BLaER1 (cell line): Measurements from ENCODE around the gene SLC9A1.

Experiments
- H3K27ac ChIP-seq: shearing (Covaris generic); formaldehyde crosslinking; 2 replicates; pipeline ENCODE4 v1.8.1; 2022
- H3K27me3 ChIP-seq: shearing (Covaris generic); formaldehyde crosslinking; 2 replicates; pipeline ENCODE4 v1.8.1; 2022
- H3K36me3 ChIP-seq: shearing (Covaris generic); formaldehyde crosslinking; 2 replicates; pipeline ENCODE4 v1.8.1; 2022
- H3K4me1 ChIP-seq: shearing (Covaris generic); formaldehyde crosslinking; 2 replicates; pipeline ENCODE4 v1.8.1; 2022
- H3K4me2 ChIP-seq: shearing (Covaris generic); formaldehyde crosslinking; 2 replicates; pipeline ENCODE4 v1.8.1; 2022
- H3K4me3 ChIP-seq: shearing (Covaris generic); formaldehyde crosslinking; 2 replicates; pipeline ENCODE4 v1.8.1; 2022
- H3K9ac ChIP-seq: shearing (Covaris generic); formaldehyde crosslinking; 2 replicates; pipeline ENCODE4 v1.8.1; 2022
- H3K9me3 ChIP-seq: shearing (Covaris generic); formaldehyde crosslinking; 2 replicates; pipeline ENCODE4 v1.8.1; 2022
- H4K20me1 ChIP-seq: shearing (Covaris generic); formaldehyde crosslinking; 2 replicates; pipeline ENCODE4 v1.8.1; 2022
- Cebpa-rat ChIP-seq: shearing (Covaris generic); IDR thresholded peaks from 2 replicates; pipeline ENCODE4 v1.8.1; 2022

Gene SLC9A1

DNA sequence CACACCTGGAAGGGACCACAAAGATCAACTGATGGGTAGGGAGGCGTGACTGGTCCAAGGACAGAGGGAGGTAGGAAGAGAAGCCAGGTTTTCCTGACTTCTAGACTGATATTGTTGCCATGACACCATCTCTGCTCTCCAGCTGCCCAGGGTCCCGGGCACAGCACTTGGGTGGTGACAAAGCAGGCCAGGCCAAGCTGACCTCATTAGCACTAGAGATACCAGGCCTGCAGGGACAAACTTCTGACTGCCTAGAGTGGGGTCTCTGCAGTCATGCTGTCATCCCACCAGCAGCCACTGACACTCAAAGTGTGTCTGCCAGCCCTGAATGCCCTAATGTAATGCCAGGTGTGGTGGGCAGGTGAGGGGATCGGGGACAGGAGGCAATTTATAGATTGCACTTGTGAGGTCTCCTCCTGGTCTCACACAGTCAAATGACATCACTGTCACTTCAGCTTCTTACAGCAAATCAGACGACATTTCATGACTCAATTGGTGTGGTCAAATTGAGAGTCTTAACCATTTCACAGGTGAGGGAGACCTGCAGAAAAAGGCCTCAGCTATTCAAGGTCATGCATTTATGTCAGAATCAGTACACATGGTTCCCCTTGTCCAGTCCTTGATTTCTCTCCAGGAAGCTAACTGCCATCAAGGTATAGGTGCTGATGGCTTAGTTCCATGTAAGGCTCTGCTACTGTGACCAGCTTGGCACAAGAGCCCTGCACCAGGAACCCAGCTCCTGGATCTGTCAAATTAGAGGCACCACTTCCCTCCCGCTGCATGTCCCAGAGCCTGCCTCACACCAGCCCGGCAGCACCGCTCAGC, 2.7 kb downstream of the SLC9A1 start:
- H3K9ac ChIP-seq: peak overlapping the region; percentile 91

DNA sequence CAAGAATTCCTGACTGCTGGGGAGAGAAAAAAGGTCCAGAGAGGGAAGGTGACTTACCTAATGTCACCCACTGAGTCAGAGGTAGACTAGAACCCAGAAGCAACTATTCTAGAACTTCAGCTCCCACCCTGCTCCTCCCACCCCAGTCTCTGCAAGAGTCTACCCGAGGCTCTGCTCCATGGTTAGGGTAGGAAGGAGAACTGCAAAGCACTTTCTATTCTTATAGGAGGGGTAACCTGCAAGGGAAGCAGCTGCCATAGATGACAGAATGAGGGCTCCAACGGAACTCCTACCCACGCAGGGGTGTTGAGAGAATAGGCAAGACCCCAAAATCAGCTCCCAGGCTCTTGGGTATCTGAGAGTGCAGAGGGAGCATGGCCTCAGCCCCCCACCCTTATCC, 4.3 kb downstream of the SLC9A1 start:
- TF ChIP-seq Cebpa-rat: no peak
- Histone ChIP-seq H3K4me3 (no peak overlapping the region), H3K36me3 (no peaks in the 10 kb centered on the region), H3K27ac (no peak overlapping the region), H3K27me3 (no peaks in the 10 kb centered on the region), H4K20me1 (peaks cover 52% of the 10 kb centered on the region), H3K9me3 (no peaks in the 10 kb centered on the region), H3K9ac (no peak overlapping the region), H3K4me1 (peaks cover 70% of the 10 kb centered on the region), H3K4me2 (peak overlapping the region; percentile 30; the same call in 1 of the 2 replicates)

More for the DNA sequence above, 2.7 kb downstream of the SLC9A1 start:
- Histone ChIP-seq H3K9me3 (no peaks in the 10 kb centered on the region), H3K27me3 (no peaks in the 10 kb centered on the region), H3K4me2 (peak overlapping the region; percentile 99), H3K36me3 (no peaks in the 10 kb centered on the region), H3K4me3 (peak overlapping the region; percentile 77; the same call in 1 of the 2 replicates), H3K27ac (peak overlapping the region; percentile 55; the same call in 1 of the 2 replicates), H3K4me1 (peaks cover 70% of the 10 kb centered on the region), H4K20me1 (peaks cover 52% of the 10 kb centered on the region)
- TF ChIP-seq Cebpa-rat: no peak

DNA sequence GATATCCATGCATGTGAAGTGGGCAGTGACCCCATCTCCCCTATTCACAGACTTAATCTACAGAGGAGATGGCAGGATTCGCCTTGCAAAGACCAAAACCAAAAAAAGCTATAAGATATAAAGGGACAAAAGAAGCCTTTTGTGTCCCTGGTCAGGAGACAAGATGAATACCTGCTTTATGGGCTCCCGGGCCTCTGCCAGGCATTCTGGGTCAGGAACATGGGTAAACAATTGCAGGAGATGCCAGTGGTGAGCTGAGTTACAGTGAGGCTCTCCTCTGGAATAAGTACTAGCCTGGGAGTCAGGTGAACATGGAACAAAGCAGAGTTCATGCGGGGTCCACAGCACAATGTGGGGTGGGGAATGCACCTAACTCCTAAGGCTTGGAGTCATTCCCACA, 4.7 kb downstream of the SLC9A1 start:
- no peak for TF ChIP-seq Cebpa-rat
- no peaks in the 10 kb centered on the region for H3K36me3 ChIP-seq
- no peak overlapping the region for H3K4me2 ChIP-seq
- H3K27me3 ChIP-seq: no peaks in the 10 kb centered on the region
- H3K4me1 ChIP-seq: peaks cover 70% of the 10 kb centered on the region
- H3K4me3 ChIP-seq: no peak overlapping the region
- H3K27ac ChIP-seq: no peak overlapping the region
- no peak overlapping the region for H3K9ac ChIP-seq
- peaks cover 52% of the 10 kb centered on the region for H4K20me1 ChIP-seq
- no peaks in the 10 kb centered on the region for H3K9me3 ChIP-seq

DNA sequence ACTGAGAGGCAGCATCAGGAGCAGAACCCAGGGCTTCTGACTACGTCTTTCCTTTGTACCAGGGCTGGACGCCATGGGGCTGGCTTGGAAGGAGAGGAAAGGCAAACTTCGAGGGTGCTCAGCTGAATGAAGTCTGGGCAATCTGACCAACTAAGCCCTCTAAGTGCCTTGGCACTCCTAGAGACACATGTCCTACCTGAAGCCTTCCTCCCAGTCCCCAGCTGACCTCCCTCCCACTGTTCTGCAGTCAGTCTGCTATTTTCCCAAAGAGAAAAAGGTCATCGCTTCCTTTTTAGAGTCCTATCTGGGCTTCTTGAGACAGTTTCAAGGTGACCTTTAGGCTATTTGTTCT, 5.2 kb downstream of the SLC9A1 start:
- H3K4me2 ChIP-seq: no peak overlapping the region

DNA sequence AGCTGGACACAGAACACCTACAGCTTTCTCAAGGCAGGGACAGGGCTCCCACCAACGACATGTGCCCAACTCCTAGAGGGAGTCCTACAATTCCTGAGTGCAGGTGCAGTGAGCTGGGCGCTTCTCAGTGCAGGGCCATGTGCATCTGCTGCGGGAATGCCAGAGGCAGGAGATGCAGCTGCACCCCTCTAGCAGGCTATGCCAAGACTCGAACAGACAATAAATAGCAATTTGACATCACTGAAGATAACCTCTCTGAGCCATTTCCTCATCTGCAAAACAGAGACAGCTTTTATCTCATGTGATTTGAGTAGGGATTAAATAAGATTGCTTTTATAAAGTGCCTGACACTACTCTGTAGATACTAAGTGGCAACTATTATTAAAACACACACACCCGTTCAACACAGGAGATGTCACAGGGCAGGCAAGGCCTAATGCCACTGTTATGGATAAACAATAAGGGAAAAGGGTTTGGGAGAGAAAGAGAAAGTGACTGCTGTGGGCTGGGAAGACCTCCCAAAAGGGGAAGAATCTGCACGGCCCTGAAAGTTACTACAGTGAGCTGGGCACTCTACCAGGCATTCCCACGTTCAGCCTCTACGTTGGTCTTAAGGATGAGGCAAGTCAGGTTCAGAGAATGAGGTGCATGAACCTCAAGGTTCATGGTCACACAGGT, 5.7 kb downstream of the SLC9A1 start:
- Histone ChIP-seq H3K27me3 (no peaks in the 10 kb centered on the region), H4K20me1 (peaks cover 52% of the 10 kb centered on the region), H3K4me2 (peak overlapping the region; percentile 45), H3K9me3 (no peaks in the 10 kb centered on the region), H3K36me3 (no peaks in the 10 kb centered on the region; the same call in 1 of the 2 replicates), H3K4me3 (no peak overlapping the region), H3K9ac (no peak overlapping the region), H3K4me1 (peaks cover 66% of the 10 kb centered on the region), H3K27ac (no peak overlapping the region)
- no peak for TF ChIP-seq Cebpa-rat

More for the DNA sequence above, 5.2 kb downstream of the SLC9A1 start:
- peaks cover 52% of the 10 kb centered on the region for H4K20me1 ChIP-seq
- TF ChIP-seq Cebpa-rat: no peak
- H3K9ac ChIP-seq: no peak overlapping the region
- H3K27ac ChIP-seq: no peak overlapping the region
- H3K27me3 ChIP-seq: no peaks in the 10 kb centered on the region
- H3K36me3 ChIP-seq: no peaks in the 10 kb centered on the region
- H3K9me3 ChIP-seq: no peaks in the 10 kb centered on the region
- peaks cover 70% of the 10 kb centered on the region for H3K4me1 ChIP-seq
- no peak overlapping the region for H3K4me3 ChIP-seq

DNA sequence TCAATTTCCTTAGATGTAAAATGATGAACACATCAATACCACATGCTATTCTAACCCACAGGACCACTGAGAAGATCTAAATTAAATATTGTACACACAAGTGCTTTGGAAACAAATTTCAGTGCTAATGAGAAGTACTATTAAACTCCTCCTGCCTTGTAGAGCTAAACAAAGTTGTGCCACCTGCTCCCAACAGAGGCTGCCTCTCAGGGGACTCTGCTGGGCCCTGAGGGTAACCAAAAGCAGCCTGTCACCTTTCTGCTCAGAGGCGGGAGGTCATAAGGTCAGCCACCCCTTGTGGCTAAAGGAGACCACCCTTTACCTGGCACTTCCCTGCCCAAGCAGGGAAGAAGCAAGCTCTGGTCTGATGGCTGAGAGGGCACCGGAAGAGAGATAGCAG, 6.3 kb downstream of the SLC9A1 start:
- H3K27ac ChIP-seq: 0 out of 2 replicates have a peak overlapping the region, but pooled peaks have one; percentile 18
- peaks cover 60% of the 10 kb centered on the region for H3K4me1 ChIP-seq
- peak overlapping the region; percentile 9; the same call in 1 of the 2 replicates for H3K9ac ChIP-seq
- H3K4me3 ChIP-seq: no peak overlapping the region
- peaks cover 48% of the 10 kb centered on the region for H4K20me1 ChIP-seq
- H3K4me2 ChIP-seq: peak overlapping the region; percentile 45
- H3K27me3 ChIP-seq: no peaks in the 10 kb centered on the region
- TF ChIP-seq Cebpa-rat: no peak
- H3K9me3 ChIP-seq: no peaks in the 10 kb centered on the region
- H3K36me3 ChIP-seq: no peaks in the 10 kb centered on the region; the same call in 1 of the 2 replicates

DNA sequence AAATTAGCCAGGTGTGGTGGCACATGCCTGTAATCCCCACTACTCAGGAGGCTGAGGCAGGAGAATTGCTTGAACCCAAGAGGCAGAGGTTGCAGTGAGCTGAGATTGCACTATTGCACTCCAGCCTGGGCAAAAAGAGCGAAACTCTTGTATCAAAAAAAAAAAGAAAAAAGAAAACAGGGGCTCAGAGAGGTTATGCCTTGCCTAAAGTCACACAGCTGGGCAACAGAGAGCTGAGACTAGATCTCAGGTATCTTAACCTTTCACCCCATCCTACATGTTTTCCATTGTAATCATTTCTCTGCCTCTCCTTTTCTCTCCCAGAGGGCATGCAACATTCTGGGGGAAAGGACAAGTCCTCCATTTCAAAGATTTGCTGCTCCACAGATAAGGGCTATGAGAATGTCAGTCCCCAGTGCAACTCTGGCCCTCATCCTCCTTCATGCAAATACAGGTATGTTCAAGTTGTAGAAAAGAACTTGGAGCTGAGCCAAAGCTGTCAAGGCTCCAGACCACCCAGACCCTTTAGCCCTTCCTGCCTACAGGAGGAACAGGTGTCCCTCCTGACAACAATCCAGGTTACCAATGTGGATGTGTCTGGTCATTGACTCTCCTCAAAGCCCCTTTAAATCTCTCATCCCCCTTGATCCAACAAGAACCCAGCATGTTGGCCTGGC, 6.9 kb downstream of the SLC9A1 start:
- Histone ChIP-seq H3K9me3 (no peaks in the 10 kb centered on the region), H3K9ac (no peak overlapping the region), H3K4me2 (peak overlapping the region; percentile 45), H3K27me3 (no peaks in the 10 kb centered on the region), H3K27ac (no peak overlapping the region), H3K36me3 (no peaks in the 10 kb centered on the region; the same call in 1 of the 2 replicates), H4K20me1 (peaks cover 47% of the 10 kb centered on the region), H3K4me1 (peaks cover 54% of the 10 kb centered on the region), H3K4me3 (no peak overlapping the region)
- no peak for TF ChIP-seq Cebpa-rat

DNA sequence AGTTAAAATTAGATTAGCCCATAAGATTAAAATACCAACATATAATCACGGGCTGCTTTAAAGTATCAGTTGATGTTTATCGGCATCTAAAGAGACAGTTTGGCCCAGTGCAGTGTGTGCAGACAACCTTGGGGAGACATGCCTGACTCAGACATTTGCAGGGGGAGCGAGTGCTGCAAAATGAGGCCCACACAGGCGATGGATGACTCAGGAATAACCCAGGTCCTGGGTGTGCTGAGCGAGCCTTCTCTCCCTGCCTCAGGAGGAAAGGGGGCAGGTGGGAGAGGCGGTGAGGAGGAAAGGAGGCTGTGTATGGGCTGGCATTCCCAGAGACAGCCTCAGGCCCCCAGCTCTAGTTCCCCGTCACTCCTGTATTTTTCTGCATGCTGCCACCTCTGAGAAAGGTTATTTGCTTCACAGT, 9.0 kb downstream of the SLC9A1 start:
- no peak for TF ChIP-seq Cebpa-rat
- Histone ChIP-seq H3K36me3 (no peaks in the 10 kb centered on the region; the same call in 1 of the 2 replicates), H3K9ac (peak overlapping the region; percentile 32), H3K4me3 (no peak overlapping the region), H3K27ac (no peak overlapping the region), H3K9me3 (no peaks in the 10 kb centered on the region), H3K4me2 (no peak overlapping the region), H3K4me1 (peaks cover 47% of the 10 kb centered on the region), H3K27me3 (no peaks in the 10 kb centered on the region), H4K20me1 (peaks cover 30% of the 10 kb centered on the region)

DNA sequence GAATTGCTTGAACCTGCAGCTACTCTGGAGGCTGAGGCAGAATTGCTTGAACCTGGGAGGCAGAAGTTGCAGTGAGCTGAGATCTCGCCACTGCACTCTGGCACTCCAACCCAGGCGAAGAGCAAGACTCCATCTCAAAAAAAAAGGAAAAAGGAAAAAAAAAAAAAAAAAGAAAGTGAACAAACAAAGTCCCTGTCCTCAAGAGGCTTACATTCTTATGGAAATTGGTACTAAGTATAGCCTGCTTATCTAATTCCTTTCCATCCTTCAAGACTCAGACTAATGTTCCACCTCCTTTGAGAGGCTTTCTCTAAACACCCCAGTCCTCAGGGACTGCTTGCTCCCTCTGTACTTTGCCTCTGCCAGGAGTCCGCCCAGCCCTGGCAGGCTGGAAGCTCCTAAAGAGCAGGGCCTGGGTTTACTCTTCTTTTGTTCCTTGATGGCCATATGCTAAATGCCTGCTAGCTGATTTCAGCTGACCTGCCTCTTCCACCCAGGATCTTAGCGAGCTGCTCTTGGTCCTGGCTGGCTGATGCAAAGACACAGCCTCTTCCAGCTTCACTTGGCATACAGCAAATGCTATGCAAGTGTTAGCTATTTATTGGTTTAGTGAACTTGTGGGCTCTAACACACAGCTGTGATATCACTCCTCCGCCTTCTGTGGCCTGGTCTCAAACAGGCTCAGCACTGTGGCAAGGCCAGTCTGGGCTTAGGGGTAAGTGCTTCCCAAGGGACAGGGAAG, 9.8 kb downstream of the SLC9A1 start:
- no peak for TF ChIP-seq Cebpa-rat
- H3K27me3 ChIP-seq: no peaks in the 10 kb centered on the region
- H3K4me2 ChIP-seq: no peak overlapping the region
- H3K4me1 ChIP-seq: peaks cover 46% of the 10 kb centered on the region
- H3K4me3 ChIP-seq: no peak overlapping the region
- no peaks in the 10 kb centered on the region; the same call in 1 of the 2 replicates for H3K36me3 ChIP-seq
- no peak overlapping the region for H3K27ac ChIP-seq
- no peak overlapping the region for H3K9ac ChIP-seq
- no peaks in the 10 kb centered on the region for H3K9me3 ChIP-seq
- peaks cover 25% of the 10 kb centered on the region for H4K20me1 ChIP-seq
